ENCODE measurements around the gene TSPO. TPM values are rescaled to one million over a fixed set of nuclear protein-coding genes. Genes with fewer than 3 reads are reported as not detected.
A peak's percentile ranks its signal among the peaks of the same experiment; 100 is the strongest.

The TSPO gene
- total and polyA plus RNA-seq, 2 experiments from 2014 or later: 34.6 to 44.7 TPM

GRCh38 chr22:43186272-43187170, 35.2 kb downstream of the TSPO start, which contains the start of gene TTLL12:
TTLL12 (minus strand) TSS chr22:43187134; CDS start chr22:43187069, 65 bp downstream.
- TF ChIP-seq CTCF (conservative IDR thresholded peaks at IDR 0.05; ENCODE audit: low read depth in 2 of 2) (no peak), POLR2AphosphoS5 (IDR thresholded peaks at IDR 0.05; ENCODE audit: low read depth) (peak; percentile 57)
- peak within 1 kb of the TSS; percentile 92 for H3K27ac ChIP-seq (ENCODE audit: low read depth)
- DNase-seq (ENCODE audit: low spot score) (peak; percentile 70), ATAC-seq (peak; percentile 40)
- H3K27me3 ChIP-seq (ENCODE audit: insufficient read depth): no peaks in the 10 kb centered on the region
- peaks cover 4% of the 10 kb centered on the region; the same call in 1 of the 2 replicates for H3K4me1 ChIP-seq (ENCODE audit: insufficient read depth)
- H4K20me1 ChIP-seq (replicated peaks; ENCODE audit: insufficient read depth): peaks cover 12% of the 10 kb centered on the region; the same call in 1 of the 2 replicates
- peaks cover 13% of the 10 kb centered on the region for H3K36me3 Mint-ChIP-seq (ENCODE audit: low read depth)
- H3K79me2 ChIP-seq (replicated peaks; ENCODE audit: insufficient read depth): peaks cover 33% of the 10 kb centered on the region
- peaks cover 7% of the 10 kb centered on the region for H3K27me3 Mint-ChIP-seq (ENCODE audit: insufficient read depth, low read depth, poor library complexity)
- H3K4me3 Mint-ChIP-seq: peak within 1 kb of the TSS; percentile 80
- peaks cover 6% of the 10 kb centered on the region for H3F3A ChIP-seq (replicated peaks; ENCODE audit: low read depth)
- no peaks in the 10 kb centered on the region for H3K9me2 ChIP-seq (ENCODE audit: insufficient read depth)
- peak within 1 kb of the TSS; percentile 89 for H3K27ac Mint-ChIP-seq
- H3K4me3 ChIP-seq: peak within 1 kb of the TSS; percentile 93
- H2AFZ ChIP-seq: peak within 1 kb of the TSS; percentile 75; the same call in 1 of the 2 replicates
- peak within 1 kb of the TSS; percentile 100 for H3K4me2 ChIP-seq
- peaks cover 23% of the 10 kb centered on the region for H3K4me1 Mint-ChIP-seq
- H3K9me3 Mint-ChIP-seq: no peaks in the 10 kb centered on the region
- no peaks in the 10 kb centered on the region for H3K36me3 ChIP-seq (ENCODE audit: insufficient read depth)

GRCh38 chr22:43187171-43188099, 36.1 kb downstream of the TSPO start:
- Mint-ChIP-seq H3K9me3 (no peaks in the 10 kb centered on the region), H3K27ac (peak overlapping the region; percentile 89)
- DNase-seq (ENCODE audit: low spot score): peak; percentile 93

More at GRCh38 chr22:43187171-43188099, 36.1 kb downstream of the TSPO start:
- Histone ChIP-seq H3K9me2 (ENCODE audit: insufficient read depth) (no peaks in the 10 kb centered on the region), H3K27ac (ENCODE audit: low read depth) (peak overlapping the region; percentile 92), H3K79me2 (replicated peaks; ENCODE audit: insufficient read depth) (peaks cover 33% of the 10 kb centered on the region), H3K4me2 (peak overlapping the region; percentile 80), H3K4me3 (peak overlapping the region; percentile 64), H3K27me3 (ENCODE audit: insufficient read depth) (no peaks in the 10 kb centered on the region), H2AFZ (peak overlapping the region; percentile 75; the same call in 1 of the 2 replicates), H3F3A (replicated peaks; ENCODE audit: low read depth) (peaks cover 6% of the 10 kb centered on the region), H3K4me1 (ENCODE audit: insufficient read depth) (peaks cover 4% of the 10 kb centered on the region; the same call in 1 of the 2 replicates), H4K20me1 (replicated peaks; ENCODE audit: insufficient read depth) (peaks cover 9% of the 10 kb centered on the region; the same call in 1 of the 2 replicates), H3K36me3 (ENCODE audit: insufficient read depth) (no peaks in the 10 kb centered on the region)
- peak; percentile 63; the same call in 1 of the 2 replicates for TF ChIP-seq ETS1 (IDR thresholded peaks at IDR 0.05)
- no peak for TF ChIP-seq STAT1 (IDR thresholded peaks at IDR 0.05; ENCODE audit: unreplicated experiment)
- TF ChIP-seq CREB1 (CRISPR knock-in tag; IDR thresholded peaks at IDR 0.05; ENCODE audit: low read depth): peak; percentile 87
- TF ChIP-seq CTCF (conservative IDR thresholded peaks at IDR 0.05; ENCODE audit: low read depth in 2 of 2): peak; percentile 37 to 79; a peak in 2 of 4 replicates
- peak; percentile 79 for TF ChIP-seq POLR2AphosphoS5 (IDR thresholded peaks at IDR 0.05; ENCODE audit: low read depth)
- H3K4me3 Mint-ChIP-seq: peak overlapping the region; percentile 75
- peaks cover 23% of the 10 kb centered on the region for H3K4me1 Mint-ChIP-seq
- ATAC-seq: peak; percentile 84
- peaks cover 7% of the 10 kb centered on the region for H3K27me3 Mint-ChIP-seq (ENCODE audit: insufficient read depth, low read depth, poor library complexity)
- peaks cover 8% of the 10 kb centered on the region for H3K36me3 Mint-ChIP-seq (ENCODE audit: low read depth)
